B cell (primary cell): Measurements from ENCODE around the gene DRD3. TPM values are rescaled to one million over a fixed set of nuclear protein-coding genes. Genes with fewer than 3 reads are reported as not detected.

Source experiments
- ATAC-seq: fragments of 200-7000 bp; cut with Tn5 transposase; one replicate; pipeline ENCODE4 v1.10.0; 2021; ENCODE audit warnings: low read depth, mild to moderate bottlenecking, moderate number of reproducible peaks, moderate library complexity
- CTCF ChIA-PET: fragments of 350-600 bp; sonication (Branson Sonifier 250); formaldehyde crosslinking; loops from one replicate; lab custom pipeline; 2021; ENCODE audit warnings: antibody characterized with exemption, inconsistent platforms; lab: Charles Lee
- POLR2A ChIA-PET: fragments of 350-600 bp; sonication (Branson Sonifier 250); formaldehyde crosslinking; loops from one replicate; lab custom pipeline; 2021; ENCODE audit warnings: antibody characterized with exemption; lab: Charles Lee
- DNase-seq: peaks from one replicate; pipeline ENCODE4 v3.0.0; 2013
- H2AFZ ChIP-seq: 2 replicates; pipeline ENCODE4 v1.6.1; 2012; ENCODE audit warnings: mild to moderate bottlenecking, low read depth, low read length; ENCODE audit not compliant: insufficient read depth, poor library complexity, severe bottlenecking
- H3K27ac ChIP-seq, 2 donors: 1 replicate in 1 of 2; 2 replicates in 1 of 2; pipeline ENCODE4 v1.5.1; 2012 to 2013; ENCODE audit warnings: low read length in 2 of 2, mild to moderate bottlenecking in 2 of 2, moderate library complexity in 1 of 2
- H3K27me3 ChIP-seq, 4 experiments: fragments of 200-600 bp in 1 of 4; sonication (generic) in 1 of 4; replicated peaks in 1 of 4; 1 replicate in 2 of 4; 2 replicates in 2 of 4; pipeline versions ENCODE4 v1.6.1 to v1.7.0; 2013 to 2016; ENCODE audit warnings: low read length in 3 of 4, mild to moderate bottlenecking in 2 of 4, mixed read lengths in 1 of 4, moderate library complexity in 1 of 4; ENCODE audit not compliant: insufficient read depth in 4 of 4, control insufficient read depth in 3 of 4; ENCODE audit errors: control extremely low read depth in 1 of 4
- H3K36me3 ChIP-seq, 2 experiments: replicated peaks in 1 of 2; 1 replicate in 1 of 2; 2 replicates in 1 of 2; pipeline versions ENCODE4 v1.6.1 to v1.7.1; 2013; ENCODE audit warnings: low read length in 1 of 2; ENCODE audit not compliant: insufficient read depth in 2 of 2, control insufficient read depth in 1 of 2; ENCODE audit errors: control extremely low read depth in 1 of 2, extremely low read depth in 1 of 2
- H3K4me1 ChIP-seq, 2 donors: fragments of 200-600 bp in 1 of 2; sonication (generic) in 1 of 2; 1 replicate in 1 of 2; 2 replicates in 1 of 2; pipeline versions ENCODE4 v1.5.1 to v1.6.1; 2013 to 2017; ENCODE audit warnings: low read length in 2 of 2; ENCODE audit not compliant: control insufficient read depth in 2 of 2, insufficient read depth in 2 of 2
- H3K4me2 ChIP-seq: replicated peaks from 2 replicates; pipeline ENCODE3; 2012; ENCODE audit warnings: mild to moderate bottlenecking, low read depth, low read length; ENCODE audit not compliant: poor library complexity, severe bottlenecking
- H3K4me3 ChIP-seq, 5 experiments: fragments of 200-600 bp in 1 of 5; sonication (generic) in 1 of 5; 1 replicate in 3 of 5; 2 replicates in 2 of 5; pipeline versions ENCODE4 v1.5.1 to v1.7.0; 2011 to 2016; ENCODE audit warnings: low read length in 4 of 5, mild to moderate bottlenecking in 4 of 5, low read depth in 2 of 5, control low read depth in 1 of 5, moderate library complexity in 1 of 5; ENCODE audit not compliant: insufficient read depth in 1 of 5; ENCODE audit errors: control extremely low read depth in 1 of 5, extremely low read depth in 1 of 5
- H3K79me2 ChIP-seq: fragments of 200-600 bp; sonication (generic); one replicate; pipeline ENCODE4 v1.6.0; 2016; ENCODE audit warnings: low read length; ENCODE audit not compliant: control insufficient read depth, insufficient read depth
- H3K9ac ChIP-seq: fragments of 200-600 bp; sonication (generic); 2 replicates; pipeline ENCODE4 v1.6.1; 2017; ENCODE audit warnings: mild to moderate bottlenecking, low read length, moderate library complexity
- H3K9me3 ChIP-seq, 3 donors: one replicate each; pipeline versions ENCODE4 v1.6.1 to v1.7.1; 2013; ENCODE audit warnings: low read length in 2 of 3; ENCODE audit not compliant: control insufficient read depth in 2 of 3, insufficient read depth in 1 of 3; ENCODE audit errors: control extremely low read depth in 1 of 3
- H4K20me1 ChIP-seq: 2 replicates; pipeline ENCODE4 v1.6.0; 2012; ENCODE audit warnings: mild to moderate bottlenecking, low read length; ENCODE audit not compliant: insufficient read depth, control insufficient read depth, poor library complexity, severe bottlenecking
- H3K27ac Mint-ChIP-seq: one replicate; pipeline ENCODE4 v1.8.0; 2021; ENCODE audit warnings: mixed read lengths
- H3K27me3 Mint-ChIP-seq: one replicate; pipeline ENCODE4 v1.8.0; 2021; ENCODE audit warnings: mixed read lengths
- H3K4me1 Mint-ChIP-seq: one replicate; pipeline ENCODE4 v1.8.0; 2021; ENCODE audit warnings: mixed read lengths
- H3K4me3 Mint-ChIP-seq: one replicate; pipeline ENCODE4 v1.8.0; 2021; ENCODE audit warnings: mixed read lengths
- H3K9me3 Mint-ChIP-seq: one replicate; pipeline ENCODE4 v1.8.0; 2022; ENCODE audit warnings: mixed read lengths; ENCODE audit not compliant: insufficient read depth
- EZH2 ChIP-seq: IDR thresholded peaks from 2 replicates; pipeline ENCODE4 v1.6.1; 2012; ENCODE audit warnings: borderline replicate concordance, low read depth, mild to moderate bottlenecking, moderate library complexity, low read length; ENCODE audit not compliant: insufficient read depth, poor library complexity, severe bottlenecking
- WGBS: methylation state at CpG from one replicate; pipeline ENCODE4 v1.1.5; 2013; ENCODE audit warnings: missing lambda C conversion rate; ENCODE audit not compliant: insufficient coverage; 5-methylcytosine and 5-hydroxymethylcytosine counted together
- intact Hi-C: fragments of 100-400 bp; cut with micrococcal nuclease; formaldehyde crosslinking; loops from one replicate; pipeline ENCODE4 v1.10.0; 2022
- polyA plus RNA-seq: library from polyadenylated mRNA; depleted of rRNA; stranded (reverse); fragments of >200 nt; gene quantifications from 2 replicates; pipeline ENCODE4 v1.2.3, GENCODE V29; 2012
- total RNA-seq, 2 donors: library from RNA; stranded (reverse); fragments of 120-200 nt in 1 of 2; gene quantifications; 1 replicate in 1 of 2; 2 replicates in 1 of 2; pipeline versions ENCODE4 v1.2.3 to v1.2.4, GENCODE V29; 2013 to 2022
- TF ChIP-seq, protein P1 (sequence below): fragments of 200-600 bp; IDR thresholded peaks from one replicate; pipeline ENCODE4 v1.8.0; 2022; ENCODE audit warnings: antibody characterized with exemption, mild to moderate bottlenecking

DRD3 gene
- total and polyA plus RNA-seq, 2 donors (not counting 1 experiment from before 2014, with no cell fraction given) = not detected

GRCh38 chr3:114216186-114216970, 37.5 kb upstream of the DRD3 start:
- DNase-seq (no peak), ATAC-seq (no peak)
- Histone ChIP-seq H3K4me2 (peak overlapping the region; percentile 2), H3K79me2 (peaks cover 49% of the 10 kb centered on the region), H3K27ac (peak overlapping the region; percentile 95 to 98), H3K4me3 (no peak overlapping the region), H3K9ac (no peak overlapping the region), H4K20me1 (no peaks in the 10 kb centered on the region), H3K36me3 (no peaks in the 10 kb centered on the region), H3K27me3 (no peaks in the 10 kb centered on the region), H3K9me3 (no peaks in the 10 kb centered on the region), H2AFZ (no peak overlapping the region), H3K4me1 (peaks cover 77 to 87% of the 10 kb centered on the region in 2 donors)
- ChIA-PET CTCF (interaction anchor here (1.0 to 4.1 kb wide), 5 partner anchors 9 to 83 kb away, joined by 3 to 29 read pairs (median 11); no protein-coding TSS in a partner anchor), POLR2A (interaction anchor here (3.1 kb wide), 1 partner anchor 75 kb away, joined by 10 read pairs; no protein-coding TSS in a partner anchor)
- no peaks in the 10 kb centered on the region for H3K9me3 Mint-ChIP-seq
- intact Hi-C loops = no loop called here
- no peak overlapping the region for H3K27ac Mint-ChIP-seq
- H3K4me1 Mint-ChIP-seq = peaks cover 49% of the 10 kb centered on the region
- 98% methylated on average over 5 of the region's 5 CpGs for WGBS
- no peak overlapping the region for H3K4me3 Mint-ChIP-seq
- TF ChIP-seq, protein P1, sequence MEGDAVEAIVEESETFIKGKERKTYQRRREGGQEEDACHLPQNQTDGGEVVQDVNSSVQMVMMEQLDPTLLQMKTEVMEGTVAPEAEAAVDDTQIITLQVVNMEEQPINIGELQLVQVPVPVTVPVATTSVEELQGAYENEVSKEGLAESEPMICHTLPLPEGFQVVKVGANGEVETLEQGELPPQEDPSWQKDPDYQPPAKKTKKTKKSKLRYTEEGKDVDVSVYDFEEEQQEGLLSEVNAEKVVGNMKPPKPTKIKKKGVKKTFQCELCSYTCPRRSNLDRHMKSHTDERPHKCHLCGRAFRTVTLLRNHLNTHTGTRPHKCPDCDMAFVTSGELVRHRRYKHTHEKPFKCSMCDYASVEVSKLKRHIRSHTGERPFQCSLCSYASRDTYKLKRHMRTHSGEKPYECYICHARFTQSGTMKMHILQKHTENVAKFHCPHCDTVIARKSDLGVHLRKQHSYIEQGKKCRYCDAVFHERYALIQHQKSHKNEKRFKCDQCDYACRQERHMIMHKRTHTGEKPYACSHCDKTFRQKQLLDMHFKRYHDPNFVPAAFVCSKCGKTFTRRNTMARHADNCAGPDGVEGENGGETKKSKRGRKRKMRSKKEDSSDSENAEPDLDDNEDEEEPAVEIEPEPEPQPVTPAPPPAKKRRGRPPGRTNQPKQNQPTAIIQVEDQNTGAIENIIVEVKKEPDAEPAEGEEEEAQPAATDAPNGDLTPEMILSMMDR = no peak
- no peak for TF ChIP-seq EZH2
- no peaks in the 10 kb centered on the region for H3K27me3 Mint-ChIP-seq
